Panc1 (cell line): ENCODE results near the gene RNF186. TPM values are rescaled to one million over a fixed set of nuclear protein-coding genes. Genes with fewer than 3 reads are reported as not detected.

Experiments used
- ATAC-seq: fragments of 200-7000 bp; cut with Tn5 transposase; 2 replicates; pipeline ENCODE4 v1.9.1; 2020; ENCODE audit warnings: mild to moderate bottlenecking, moderate library complexity
- BruUV-seq: library from RNA; stranded (reverse); fragments of 400-500 nt; replicated peaks from 2 replicates; lab custom pipeline; 2021; lab: Mats Ljungman, UMichigan
- CTCF ChIA-PET: fragments of 300-600 bp; sonication (Branson Sonifier 250); formaldehyde crosslinking; loops from one replicate; lab custom pipeline; 2022; ENCODE audit warnings: antibody characterized with exemption; lab: Charles Lee
- POLR2A ChIA-PET: fragments of 300-600 bp; sonication (Branson Sonifier 250); formaldehyde crosslinking; loops from one replicate; lab custom pipeline; 2022; ENCODE audit warnings: antibody characterized with exemption; lab: Charles Lee
- DNase-seq: peaks from one replicate; pipeline ENCODE4 v3.0.0-alpha.2; 2010; ENCODE audit warnings: low read depth, low spot score
- H3K27ac ChIP-seq: 2 replicates; pipeline ENCODE4 v1.5.1; 2011; ENCODE audit warnings: mild to moderate bottlenecking, low read length, inconsistent platforms
- H3K27me3 ChIP-seq: fragments of 200-500 bp; sonication (Bioruptor generic); 2 replicates; pipeline ENCODE4 v1.6.0; 2014; ENCODE audit warnings: low read length, inconsistent platforms; ENCODE audit not compliant: control insufficient read depth, insufficient read depth
- H3K36me3 ChIP-seq: fragments of 200-500 bp; sonication (Bioruptor generic); 2 replicates; pipeline ENCODE4 v1.5.1; 2014; ENCODE audit warnings: inconsistent platforms, mild to moderate bottlenecking, low read length, moderate library complexity; ENCODE audit not compliant: control insufficient read depth, insufficient read depth
- H3K4me1 ChIP-seq: 2 replicates; pipeline ENCODE4 v1.5.1; 2011; ENCODE audit warnings: inconsistent platforms, mild to moderate bottlenecking, low read length, moderate library complexity; ENCODE audit not compliant: control insufficient read depth, insufficient read depth
- H3K4me3 ChIP-seq, 2 experiments: 2 replicates each; pipeline ENCODE4 v1.5.1; 2011 to 2012; ENCODE audit warnings: low read depth in 2 of 2, low read length in 2 of 2, mild to moderate bottlenecking in 2 of 2, inconsistent platforms in 1 of 2, moderate library complexity in 1 of 2
- H3K9me3 ChIP-seq: fragments of 200-500 bp; sonication (Bioruptor generic); 2 replicates; pipeline ENCODE4 v1.5.1; 2014; ENCODE audit warnings: low read depth, mild to moderate bottlenecking, inconsistent platforms, low read length, moderate library complexity; ENCODE audit not compliant: control insufficient read depth, insufficient read depth
- CTCF ChIP-seq: fragments of 450-650 bp; IDR thresholded peaks from 2 replicates; pipeline ENCODE4 v1.5.1; 2017; ENCODE audit warnings: mild to moderate bottlenecking
- POLR2AphosphoS5 ChIP-seq: IDR thresholded peaks from 2 replicates; pipeline ENCODE4 v1.6.1; 2012; ENCODE audit warnings: mild to moderate bottlenecking, low read depth, low read length, moderate library complexity
- REST ChIP-seq, 2 experiments: IDR thresholded peaks; 2 replicates each; pipeline ENCODE4 v1.6.1; 2011 to 2012; ENCODE audit warnings: low read depth in 2 of 2, control low read depth in 1 of 2, low read length in 1 of 2, mild to moderate bottlenecking in 1 of 2, moderate library complexity in 1 of 2; ENCODE audit not compliant: insufficient read depth in 1 of 2
- SIN3A ChIP-seq: IDR thresholded peaks from 2 replicates; pipeline ENCODE4 v1.6.1; 2012; ENCODE audit warnings: low read depth, mild to moderate bottlenecking, low read length, moderate library complexity, borderline replicate concordance; ENCODE audit not compliant: insufficient read depth
- TCF7L2 ChIP-seq: IDR thresholded peaks from 2 replicates; pipeline ENCODE4 v1.6.1; 2011; ENCODE audit warnings: mild to moderate bottlenecking, low read depth, low read length, inconsistent platforms
- in situ Hi-C: cut with HindIII; loops from 2 replicates; pipeline ENCODE4 v1.10.0; 2016; ENCODE audit warnings: low sequenced_read_pairs, low pct_unique_long_range_greater_than_20kb
- intact Hi-C: fragments of 100-400 bp; cut with micrococcal nuclease; formaldehyde crosslinking; loops from one replicate; pipeline ENCODE4 v1.10.0; 2022; ENCODE audit not compliant: unreplicated experiment
- total RNA-seq: library from RNA; stranded (reverse); gene quantifications from one replicate; pipeline ENCODE4 v1.2.1, GENCODE V29; 2021; ENCODE audit not compliant: unreplicated experiment

The RNF186 gene
- total RNA-seq, 1 experiment from 2014 or later: not detected

- H3K4me3 ChIP-seq: no peak overlapping the region
- DNase-seq (no peak), ATAC-seq (no peak)
- intact Hi-C loops: no loop called here
- ChIA-PET CTCF (no interaction called here), POLR2A (no interaction called here)
- no peaks in the 10 kb centered on the region for H3K4me1 ChIP-seq
- H3K36me3 ChIP-seq: no peaks in the 10 kb centered on the region
- H3K27me3 ChIP-seq: no peaks in the 10 kb centered on the region
- BruUV-seq: no TSS peak
- H3K27ac ChIP-seq: no peak overlapping the region
- no peak for TF ChIP-seq POLR2AphosphoS5
- TF ChIP-seq CTCF: no peak
- no peak for TF ChIP-seq SIN3A
- TF ChIP-seq TCF7L2: no peak
- no peak for TF ChIP-seq REST (IDR thresholded peaks at IDR 0.05; ENCODE audit: insufficient read depth in 1 of 2, low read depth in 2 of 2, low read length in 1 of 2)
- in situ Hi-C loops: no loop called here
- no peaks in the 10 kb centered on the region for H3K9me3 ChIP-seq
Observed at GRCh38 chr1:19824036-19824435, 9.0 kb upstream of the RNF186 start.

GRCh38 chr1:19819701-19820100 is 4.6 kb upstream of the RNF186 start:
- DNase-seq (no peak), ATAC-seq (no peak)
- ChIA-PET CTCF (no interaction called here), POLR2A (no interaction called here)
- no peaks in the 10 kb centered on the region for H3K36me3 ChIP-seq
- in situ Hi-C loops: no loop called here
- H3K4me3 ChIP-seq: no peak overlapping the region
- no TSS peak for BruUV-seq
- no peaks in the 10 kb centered on the region for H3K9me3 ChIP-seq
- intact Hi-C loops: no loop called here
- no peaks in the 10 kb centered on the region for H3K27me3 ChIP-seq
- H3K4me1 ChIP-seq: no peaks in the 10 kb centered on the region
- no peak overlapping the region for H3K27ac ChIP-seq
- TF ChIP-seq SIN3A (no peak), REST (IDR thresholded peaks at IDR 0.05; ENCODE audit: insufficient read depth in 1 of 2, low read depth in 2 of 2, low read length in 1 of 2) (no peak), POLR2AphosphoS5 (no peak), CTCF (no peak), TCF7L2 (no peak)
